H1 (cell line): ENCODE data around the gene HIVEP3.
A peak's percentile ranks its signal among the peaks of the same experiment; 100 is the strongest.

Source experiments
- CEBPB ChIP-seq: IDR thresholded peaks from 2 replicates; pipeline ENCODE4 v1.6.1; 2012; ENCODE audit warnings: low read depth, low read length
- FOSL1 ChIP-seq: IDR thresholded peaks from 2 replicates; pipeline ENCODE4 v1.6.1; 2011; ENCODE audit warnings: mild to moderate bottlenecking, low read depth, low read length, moderate library complexity; ENCODE audit not compliant: insufficient read depth
- GABPA ChIP-seq: IDR thresholded peaks from 2 replicates; pipeline ENCODE4 v1.6.1; 2011; ENCODE audit warnings: mild to moderate bottlenecking, low read length, moderate library complexity, borderline replicate concordance; ENCODE audit not compliant: insufficient read depth
- HDAC2 ChIP-seq, 2 experiments: fragments of 300-600 bp in 1 of 2; sonication (generic) in 1 of 2; IDR thresholded peaks; 2 replicates each; pipeline ENCODE4 v1.6.1; 2011 to 2012; ENCODE audit warnings: low read depth in 2 of 2, low read length in 2 of 2, mild to moderate bottlenecking in 2 of 2, moderate library complexity in 2 of 2, borderline replicate concordance in 1 of 2, inconsistent platforms in 1 of 2
- POLR2A ChIP-seq, 2 experiments: IDR thresholded peaks; 1 replicate in 1 of 2; 2 replicates in 1 of 2; pipeline ENCODE4 v1.6.1; 2011; ENCODE audit warnings: low read depth in 2 of 2, low read length in 2 of 2, mild to moderate bottlenecking in 2 of 2; ENCODE audit errors: control extremely low read depth in 1 of 2
- RAD21 ChIP-seq, 2 experiments: IDR thresholded peaks in 1 of 2; conservative IDR thresholded peaks in 1 of 2; 2 replicates each; pipeline ENCODE4 v1.6.1; 2011; ENCODE audit warnings: low read depth in 2 of 2, low read length in 2 of 2, improper control_type of control experiment in 1 of 2, inconsistent platforms in 1 of 2, mild to moderate bottlenecking in 1 of 2, moderate library complexity in 1 of 2
- SP2 ChIP-seq: IDR thresholded peaks from 2 replicates; pipeline ENCODE4 v1.6.1; 2012; ENCODE audit warnings: mild to moderate bottlenecking, low read length, inconsistent platforms
- ZNF274 ChIP-seq: IDR thresholded peaks from 2 replicates; pipeline ENCODE4 v1.7.0; 2012; ENCODE audit warnings: low read length, borderline replicate concordance; ENCODE audit errors: extremely low read depth
- TF ChIP-seq, protein P1 (sequence below), 3 experiments: IDR thresholded peaks; 1 replicate in 2 of 3; 2 replicates in 1 of 3; pipeline versions ENCODE4 v1.5.1 to v1.6.1; 2011; ENCODE audit warnings: low read length in 3 of 3, mild to moderate bottlenecking in 3 of 3, inconsistent platforms in 2 of 3, low read depth in 1 of 3, moderate library complexity in 1 of 3; ENCODE audit not compliant: insufficient read depth in 1 of 3; ENCODE audit errors: control extremely low read depth in 1 of 3

DNA sequence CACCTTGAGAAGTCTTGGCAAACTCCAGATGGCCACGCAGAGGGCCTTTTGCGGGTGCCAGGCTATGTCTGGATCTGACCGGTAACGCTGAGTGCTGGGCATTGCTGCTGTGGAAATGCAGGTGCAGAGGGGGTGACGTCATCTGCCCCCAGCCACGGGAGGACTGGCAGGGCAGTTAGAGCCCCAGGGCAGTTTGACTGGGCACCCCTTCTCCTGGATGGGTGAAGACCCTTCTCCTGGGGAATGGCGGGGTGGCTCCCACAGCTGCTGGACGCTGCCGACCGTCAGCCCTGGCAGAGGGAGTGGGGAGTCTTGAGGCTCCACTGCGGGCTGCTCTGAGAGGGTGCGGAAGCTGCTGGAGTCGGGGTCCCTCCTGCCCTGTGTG is 421.7 kb downstream of the HIVEP3 start:
- TF ChIP-seq POLR2A (IDR thresholded peaks at IDR 0.05; ENCODE audit: control extremely low read depth in 1 of 2, low read depth in 2 of 2, low read length in 2 of 2), result 0 out of 3 replicates have a peak, but pooled peaks of 1 of the 2 experiments have one; percentile 3
- TF ChIP-seq FOSL1, result no peak
- TF ChIP-seq, protein P1, sequence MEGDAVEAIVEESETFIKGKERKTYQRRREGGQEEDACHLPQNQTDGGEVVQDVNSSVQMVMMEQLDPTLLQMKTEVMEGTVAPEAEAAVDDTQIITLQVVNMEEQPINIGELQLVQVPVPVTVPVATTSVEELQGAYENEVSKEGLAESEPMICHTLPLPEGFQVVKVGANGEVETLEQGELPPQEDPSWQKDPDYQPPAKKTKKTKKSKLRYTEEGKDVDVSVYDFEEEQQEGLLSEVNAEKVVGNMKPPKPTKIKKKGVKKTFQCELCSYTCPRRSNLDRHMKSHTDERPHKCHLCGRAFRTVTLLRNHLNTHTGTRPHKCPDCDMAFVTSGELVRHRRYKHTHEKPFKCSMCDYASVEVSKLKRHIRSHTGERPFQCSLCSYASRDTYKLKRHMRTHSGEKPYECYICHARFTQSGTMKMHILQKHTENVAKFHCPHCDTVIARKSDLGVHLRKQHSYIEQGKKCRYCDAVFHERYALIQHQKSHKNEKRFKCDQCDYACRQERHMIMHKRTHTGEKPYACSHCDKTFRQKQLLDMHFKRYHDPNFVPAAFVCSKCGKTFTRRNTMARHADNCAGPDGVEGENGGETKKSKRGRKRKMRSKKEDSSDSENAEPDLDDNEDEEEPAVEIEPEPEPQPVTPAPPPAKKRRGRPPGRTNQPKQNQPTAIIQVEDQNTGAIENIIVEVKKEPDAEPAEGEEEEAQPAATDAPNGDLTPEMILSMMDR (IDR thresholded peaks at IDR 0.05; ENCODE audit: control extremely low read depth in 1 of 3, insufficient read depth in 1 of 3, low read depth in 1 of 3, low read length in 3 of 3), result no peak
- TF ChIP-seq ZNF274, result no peak
- no peak for TF ChIP-seq CEBPB
- TF ChIP-seq RAD21 (IDR thresholded peaks at IDR 0.05 in 1 of 2, conservative IDR thresholded peaks at IDR 0.05 in 1 of 2; ENCODE audit: low read depth in 2 of 2, low read length in 2 of 2), result no peak
- no peak for TF ChIP-seq GABPA
- no peak for TF ChIP-seq SP2
- TF ChIP-seq HDAC2 (IDR thresholded peaks at IDR 0.05; ENCODE audit: borderline replicate concordance in 1 of 2, low read depth in 2 of 2, low read length in 2 of 2), result no peak
